Prostate gland (tissue), 2 donors: ENCODE results near the gene LRRC8B.

Experiments
- CTCF ChIP-seq, 4 experiments: fragments of 200-600 bp in 2 of 4; fragments of 450-650 bp in 2 of 4; sonication (generic) in 2 of 4; IDR thresholded peaks; 1 replicate in 3 of 4; 2 replicates in 1 of 4; pipeline ENCODE4 v1.5.1; 2016 to 2019; ENCODE audit warnings: antibody characterized with exemption in 4 of 4, mild to moderate bottlenecking in 2 of 4, moderate library complexity in 2 of 4
- POLR2A ChIP-seq: fragments of 450-650 bp; IDR thresholded peaks from one replicate; pipeline ENCODE4 v1.6.1; 2016; ENCODE audit warnings: antibody characterized with exemption, mild to moderate bottlenecking

- TF ChIP-seq CTCF (IDR thresholded peaks at IDR 0.05) (no peak), POLR2A (no peak)
Observed at GRCh38 chr1:89490389-89490788, 34.2 kb upstream of the LRRC8B start.
